Measurements from ENCODE around the gene SATB1. TPM values are rescaled to one million over a fixed set of nuclear protein-coding genes. Genes with fewer than 3 reads are reported as not detected.
"Not testable (repeated sequence)": the region's sequence is repeated elsewhere in the genome, so short reads cannot be mapped to it uniquely, and the experiment has no call there.

The SATB1 gene
- total RNA-seq, 1 experiment from 2014 or later: 2.7 TPM

DNA sequence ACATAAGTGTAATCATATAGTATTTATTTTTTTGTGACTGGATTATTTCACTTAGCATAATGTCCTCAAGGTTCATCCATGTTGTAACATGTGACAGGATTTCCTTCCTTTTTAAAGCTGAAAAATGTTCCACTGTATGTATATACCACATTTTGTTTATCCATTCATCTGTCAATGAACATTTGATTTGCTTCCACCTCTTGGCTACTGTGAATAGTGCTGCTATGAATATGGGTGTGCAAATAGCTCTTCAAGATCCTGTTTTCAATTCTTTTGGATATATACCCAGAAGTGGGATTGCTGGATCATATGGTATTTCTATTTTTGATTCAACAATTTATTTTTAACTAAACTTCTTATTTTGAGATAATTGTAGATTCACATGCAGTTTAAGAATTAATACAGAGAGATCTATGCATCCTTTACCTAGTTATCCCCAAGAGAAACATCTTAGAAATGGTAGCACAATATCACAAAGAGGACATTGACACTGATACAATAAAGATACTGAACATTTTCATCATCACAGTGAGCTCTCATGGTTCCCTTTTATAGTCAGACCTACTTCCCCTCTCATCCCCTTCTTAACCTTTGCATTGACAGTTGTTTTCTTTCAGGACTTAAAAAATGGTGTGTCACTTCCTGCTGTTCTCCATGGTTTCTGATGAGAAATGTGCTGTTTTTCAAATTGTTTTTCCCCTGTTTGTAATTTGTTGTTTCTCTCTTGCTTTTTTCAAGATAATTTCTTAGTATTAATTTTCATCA is 90.1 kb downstream of the SATB1 start:
- H2AFZ ChIP-seq (ENCODE audit: low read depth, low read length, poor library complexity, severe bottlenecking): no peak overlapping the region
- H3K9ac ChIP-seq (ENCODE audit: low read length): no peak overlapping the region
- H3K79me2 ChIP-seq (ENCODE audit: insufficient read depth, low read length): no peaks in the 10 kb centered on the region
- DNase-seq (ENCODE audit: low read depth, low spot score): no peak
- no peak overlapping the region for H3K4me3 ChIP-seq (replicated peaks in 1 of 2; ENCODE audit: low read depth in 1 of 2, low read length in 2 of 2)
- BruUV-seq (replicated peaks): no TSS peak
- no peaks in the 10 kb centered on the region for H3K27me3 ChIP-seq (ENCODE audit: insufficient read depth, low read length)
- ChIA-PET POLR2A (no interaction called here), RAD21 (ENCODE audit: low non-redundant PET in 1 of 2, low total read pairs in 2 of 2, uncharacterized antibody in 2 of 2, unreplicated experiment in 2 of 2) (no interaction called here), CTCF (no interaction called here)
- H4K20me1 ChIP-seq (ENCODE audit: insufficient read depth): no peaks in the 10 kb centered on the region
- intact Hi-C loops (cut with micrococcal nuclease): no loop called here
- H3K9me3 ChIP-seq (ENCODE audit: control insufficient read depth in 1 of 2, insufficient read depth in 1 of 2, low read depth in 1 of 2, low read length in 2 of 2): no peaks in the 10 kb centered on the region
- H3K4me1 ChIP-seq (ENCODE audit: control insufficient read depth in 1 of 2, insufficient read depth in 2 of 2, low read length in 2 of 2): no peaks in the 10 kb centered on the region
- TF ChIP-seq EGR1 (IDR thresholded peaks at IDR 0.05; ENCODE audit: low read depth): no peak
- no peak for TF ChIP-seq ZNF274 (IDR thresholded peaks at IDR 0.05; ENCODE audit: low read depth, low read length)
- no peak for TF ChIP-seq TCF7L2 (IDR thresholded peaks at IDR 0.05; ENCODE audit: borderline replicate concordance, extremely low read depth, insufficient read depth, insufficient read length)
- no peak for TF ChIP-seq EZH2phosphoT487 (IDR thresholded peaks at IDR 0.05; ENCODE audit: borderline replicate concordance)
- TF ChIP-seq, protein P1, sequence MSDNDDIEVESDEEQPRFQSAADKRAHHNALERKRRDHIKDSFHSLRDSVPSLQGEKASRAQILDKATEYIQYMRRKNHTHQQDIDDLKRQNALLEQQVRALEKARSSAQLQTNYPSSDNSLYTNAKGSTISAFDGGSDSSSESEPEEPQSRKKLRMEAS (IDR thresholded peaks at IDR 0.05): no peak
- no peak for TF ChIP-seq EZH2 (IDR thresholded peaks at IDR 0.05)
- no peak for TF ChIP-seq ZFX (IDR thresholded peaks at IDR 0.05)
- no peak for TF ChIP-seq SIN3A (IDR thresholded peaks at IDR 0.05; ENCODE audit: low read depth)
- no peak overlapping the region for H3K4me2 ChIP-seq (ENCODE audit: low read length)
- no peaks in the 10 kb centered on the region for H3K9me2 ChIP-seq (ENCODE audit: insufficient read depth)
- H3K36me3 ChIP-seq (ENCODE audit: control insufficient read depth in 1 of 2, insufficient read depth in 2 of 2, low read length in 2 of 2): no peaks in the 10 kb centered on the region
- no peak overlapping the region for H3K27ac ChIP-seq (ENCODE audit: low read depth, low read length)
- no peak for ATAC-seq

DNA sequence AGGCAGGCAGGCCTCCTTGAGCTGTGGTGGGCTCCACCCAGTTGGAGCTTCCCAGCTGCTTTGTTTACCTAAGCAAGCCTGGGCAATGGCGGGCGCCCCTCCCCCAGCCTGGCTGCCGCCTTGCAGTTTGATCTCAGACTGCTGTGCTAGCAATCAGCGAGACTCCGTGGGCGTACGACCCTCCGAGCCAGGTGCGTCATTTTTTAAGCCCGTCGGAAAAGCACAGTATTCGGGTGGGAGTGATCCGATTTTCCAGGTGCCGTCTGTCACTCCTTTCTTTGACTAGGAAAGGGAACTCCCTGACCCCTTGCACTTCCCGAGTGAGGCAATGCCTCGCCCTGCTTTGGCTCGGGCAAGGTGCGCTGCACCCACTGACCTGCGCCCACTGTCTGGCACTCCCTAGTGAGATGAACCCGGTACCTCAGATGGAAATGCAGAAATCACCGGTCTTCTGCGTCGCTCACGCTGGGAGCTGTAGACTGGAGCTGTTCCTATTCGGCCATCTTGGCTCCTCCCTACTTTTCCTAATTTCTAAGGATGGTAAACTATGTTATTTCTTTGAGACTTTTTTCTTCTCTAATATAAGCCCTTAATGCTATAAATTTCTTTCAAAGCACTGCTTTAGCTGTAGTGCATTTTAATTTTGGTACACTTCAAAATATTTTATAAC is 94.2 kb downstream of the SATB1 start:
- CTCF ChIA-PET; RAD21 ChIA-PET (ENCODE audit: low non-redundant PET in 1 of 2, low total read pairs in 2 of 2, uncharacterized antibody in 2 of 2, unreplicated experiment in 2 of 2); H2AFZ ChIP-seq (ENCODE audit: low read depth, low read length, poor library complexity, severe bottlenecking); ATAC-seq; BruUV-seq (replicated peaks); H3K79me2 ChIP-seq (ENCODE audit: insufficient read depth, low read length); POLR2A ChIA-PET; DNase-seq (ENCODE audit: low read depth, low spot score); H3K9me2 ChIP-seq (ENCODE audit: insufficient read depth); H3K36me3 ChIP-seq (ENCODE audit: control insufficient read depth in 1 of 2, insufficient read depth in 2 of 2, low read length in 2 of 2); H3K9ac ChIP-seq (ENCODE audit: low read length); H3K9me3 ChIP-seq (ENCODE audit: control insufficient read depth in 1 of 2, insufficient read depth in 1 of 2, low read depth in 1 of 2, low read length in 2 of 2); H3K4me3 ChIP-seq (replicated peaks in 1 of 2; ENCODE audit: low read depth in 1 of 2, low read length in 2 of 2); H3K4me1 ChIP-seq (ENCODE audit: control insufficient read depth in 1 of 2, insufficient read depth in 2 of 2, low read length in 2 of 2); H3K4me2 ChIP-seq (ENCODE audit: low read length); H3K27ac ChIP-seq (ENCODE audit: low read depth, low read length); H4K20me1 ChIP-seq (ENCODE audit: insufficient read depth); intact Hi-C loops (cut with micrococcal nuclease); H3K27me3 ChIP-seq (ENCODE audit: insufficient read depth, low read length): not testable (repeated sequence)
